HepG2 (cell line): ENCODE results near the gene THSD8. TPM values are rescaled to one million over a fixed set of nuclear protein-coding genes. Genes with fewer than 3 reads are reported as not detected.
A peak's percentile ranks its signal among the peaks of the same experiment; 100 is the strongest.

Experiments used
- CBX1 ChIP-seq: IDR thresholded peaks from one replicate; pipeline ENCODE4 v1.6.1; 2016; ENCODE audit warnings: antibody characterized with exemption, low read depth
- CBX2 ChIP-seq, 2 experiments: fragments of 200-600 bp in 1 of 2; sonication (generic); formaldehyde crosslinking in 1 of 2; IDR thresholded peaks; 2 replicates each; pipeline versions ENCODE4 v1.7.0 to v1.8.1; 2018 to 2022; ENCODE audit warnings: low read depth in 2 of 2, low read length in 1 of 2, mild to moderate bottlenecking in 1 of 2, missing genetic modification reagents in 1 of 2
- CHD4 ChIP-seq: fragments of 200-600 bp; sonication (generic); IDR thresholded peaks from 2 replicates; pipeline ENCODE4 v1.7.0; 2017; ENCODE audit warnings: mild to moderate bottlenecking, low read length, borderline replicate concordance
- DDIT3 ChIP-seq: sonication (generic); formaldehyde crosslinking; IDR thresholded peaks from 2 replicates; pipeline ENCODE4 v1.4.0; 2020; ENCODE audit warnings: mild to moderate bottlenecking, missing genetic modification reagents
- DPF2 ChIP-seq: sonication (generic); formaldehyde crosslinking; IDR thresholded peaks from 2 replicates; pipeline ENCODE4 v1.4.0; 2020; ENCODE audit warnings: mild to moderate bottlenecking, low read depth, missing genetic modification reagents, borderline replicate concordance
- KAT8 ChIP-seq: IDR thresholded peaks from 2 replicates; pipeline ENCODE4 v1.6.1; 2016; ENCODE audit warnings: missing genetic modification reagents, missing compliant biosample characterization
- RBM39 ChIP-seq: fragments of 200-400 bp; formaldehyde crosslinking; IDR thresholded peaks from one replicate; pipeline ENCODE4 v1.6.1; 2018; ENCODE audit warnings: antibody characterized with exemption, mild to moderate bottlenecking, low read depth, low read length; ENCODE audit not compliant: poor library complexity, severe bottlenecking
- REST ChIP-seq, 2 experiments: IDR thresholded peaks; 2 replicates each; pipeline ENCODE4 v1.6.1; 2011 to 2012; ENCODE audit warnings: low read length in 2 of 2, borderline replicate concordance in 1 of 2, low read depth in 1 of 2, mild to moderate bottlenecking in 1 of 2, moderate library complexity in 1 of 2
- RNF219 ChIP-seq: sonication (generic); formaldehyde crosslinking; IDR thresholded peaks from 2 replicates; pipeline ENCODE4 v1.5.0; 2020; ENCODE audit warnings: mild to moderate bottlenecking, missing genetic modification reagents
- SMARCC2 ChIP-seq: fragments of 450-650 bp; IDR thresholded peaks from 2 replicates; pipeline ENCODE4 v1.6.1; 2017; ENCODE audit warnings: antibody characterized with exemption, mild to moderate bottlenecking
- TOE1 ChIP-seq: sonication (generic); formaldehyde crosslinking; IDR thresholded peaks from 2 replicates; pipeline ENCODE4 v1.4.0; 2020; ENCODE audit warnings: mild to moderate bottlenecking, missing genetic modification reagents
- XBP1 ChIP-seq: sonication (generic); formaldehyde crosslinking; IDR thresholded peaks from 2 replicates; pipeline ENCODE4 v1.5.0; 2020; ENCODE audit warnings: missing genetic modification reagents
- ZNF329 ChIP-seq: sonication (generic); formaldehyde crosslinking; IDR thresholded peaks from 2 replicates; pipeline ENCODE4 v1.9.0; 2021; ENCODE audit warnings: low read depth, mild to moderate bottlenecking, missing genetic modification reagents
- ZNF414 ChIP-seq: sonication (generic); formaldehyde crosslinking; IDR thresholded peaks from 2 replicates; pipeline ENCODE4 v1.5.0; 2020; ENCODE audit warnings: missing genetic modification reagents
- ZNF563 ChIP-seq: sonication (generic); formaldehyde crosslinking; IDR thresholded peaks from 2 replicates; pipeline ENCODE4 v1.8.0; 2022; ENCODE audit warnings: mild to moderate bottlenecking, moderate library complexity, missing genetic modification reagents
- ZSCAN21 ChIP-seq: sonication (generic); formaldehyde crosslinking; IDR thresholded peaks from 2 replicates; pipeline ENCODE4 v1.8.0; 2022; ENCODE audit warnings: mild to moderate bottlenecking, missing genetic modification reagents, moderate library complexity, borderline replicate concordance
- ZSCAN22 ChIP-seq: sonication (generic); formaldehyde crosslinking; IDR thresholded peaks from 2 replicates; pipeline ENCODE4 v1.4.0; 2020; ENCODE audit warnings: mild to moderate bottlenecking, missing genetic modification reagents
- polyA plus RNA-seq, 8 experiments: library from polyadenylated mRNA; depleted of rRNA in 3 of 8; stranded (reverse) in 7 of 8; unstranded in 1 of 8; fragments of >200 nt; fragmentation: Illumina TruSeq in 4 of 8; extraction: Trizol in 4 of 8; gene quantifications; 2 replicates each; pipeline versions ENCODE4 v1.2.1 to v1.2.3, GENCODE V29; 2011 to 2016; ENCODE audit warnings: low read depth in 4 of 8, missing spikeins in 1 of 8, mixed read lengths in 1 of 8; ENCODE audit not compliant: insufficient read depth in 1 of 8
- total RNA-seq, 5 experiments: library from RNA; depleted of rRNA; stranded (reverse); fragments of >200 nt; fragmentation: Illumina TruSeq; extraction: Trizol; gene quantifications; 2 replicates each; pipeline ENCODE4 v1.2.3, GENCODE V29; 2016; ENCODE audit warnings: low read depth in 1 of 5

Gene THSD8
- total and polyA plus RNA-seq, 2 of the 13 experiments (the other 11 are each of a cell fraction or from before 2014, with no cell fraction given), result 4.8 to 14.9 TPM

- TF ChIP-seq REST (IDR thresholded peaks at IDR 0.05; ENCODE audit: borderline replicate concordance in 1 of 2, low read depth in 1 of 2, low read length in 2 of 2), result no peak
- no peak for TF ChIP-seq RNF219 (CRISPR knock-in tag)
- TF ChIP-seq ZNF563 (CRISPR knock-in tag), result no peak
- TF ChIP-seq ZNF329 (CRISPR knock-in tag), result no peak
- no peak for TF ChIP-seq CHD4
- peak; percentile 19 for TF ChIP-seq CBX1
- no peak for TF ChIP-seq DDIT3 (CRISPR knock-in tag)
- peak; percentile 54; the same call in 1 of the 2 replicates for TF ChIP-seq ZSCAN21 (CRISPR knock-in tag)
- no peak for TF ChIP-seq XBP1 (CRISPR knock-in tag)
- TF ChIP-seq TOE1, result no peak
- TF ChIP-seq ZSCAN22 (CRISPR knock-in tag), result no peak
- no peak for TF ChIP-seq KAT8 (CRISPR knock-in tag)
- TF ChIP-seq RBM39, result no peak
- no peak for TF ChIP-seq DPF2 (CRISPR knock-in tag)
- no peak for TF ChIP-seq ZNF414
- no peak for TF ChIP-seq SMARCC2
- no peak for TF ChIP-seq CBX2 (IDR thresholded peaks at IDR 0.05; ENCODE audit: low read depth, low read length)
- no peak for TF ChIP-seq CBX2 (CRISPR knock-in tag; IDR thresholded peaks at IDR 0.05; ENCODE audit: low read depth)
Measured at GRCh38 chr19:12774588-12775555, 27.0 kb upstream of the THSD8 start, which contains the start of gene HOOK2 (continued).
